ENCODE results near the gene SRRM4.
"Not testable (repeated sequence)": the region's sequence is repeated elsewhere in the genome, so short reads cannot be mapped to it uniquely, and the experiment has no call there.

The SRRM4 gene

DNA sequence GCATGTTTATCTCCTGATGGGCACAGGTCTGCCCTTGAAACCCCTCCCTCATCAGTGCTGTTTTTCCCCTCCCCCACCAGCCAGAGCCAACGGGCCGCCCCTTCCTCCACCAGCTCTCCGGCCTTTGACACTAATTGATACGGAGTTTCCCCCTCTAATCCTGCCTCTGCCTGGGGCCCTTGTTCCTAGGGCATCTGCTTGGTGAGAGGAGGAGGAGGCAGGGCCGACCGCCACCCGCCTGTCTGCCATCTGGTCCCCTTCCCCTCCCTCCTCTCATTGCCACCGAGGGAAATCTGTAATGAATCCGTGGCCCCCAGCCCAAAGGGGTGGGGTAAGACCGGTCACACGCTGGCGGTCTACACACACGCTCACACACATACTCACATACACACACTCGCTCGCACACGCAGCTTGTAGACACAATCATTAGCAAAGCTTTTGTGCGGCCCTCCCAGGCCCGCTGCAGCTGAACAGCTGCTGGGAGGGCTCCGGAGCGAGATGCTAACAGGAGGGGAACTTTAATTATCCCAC is 27.4 kb downstream of the SRRM4 start:
- DNase-seq: no peak

DNA sequence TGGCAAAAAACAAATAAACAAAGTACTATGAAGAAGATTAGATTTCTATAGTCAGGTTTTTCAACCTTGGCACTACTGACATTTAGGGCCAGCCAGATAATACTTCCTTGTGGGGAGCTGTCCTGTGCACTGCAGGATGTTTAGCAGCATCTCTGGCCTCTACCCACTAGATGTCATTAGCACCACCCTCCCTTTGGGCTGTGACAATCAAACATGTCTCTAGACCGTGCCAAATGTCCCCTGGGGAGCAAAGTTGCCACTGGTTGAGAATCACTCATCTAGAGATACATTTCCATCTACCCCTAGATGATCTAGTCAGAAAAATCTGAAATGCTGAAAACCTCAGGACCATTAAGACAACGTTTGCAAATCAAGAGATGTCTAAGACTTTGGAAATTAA is 29.9 kb downstream of the SRRM4 start:
- DNase-seq: no peak

DNA sequence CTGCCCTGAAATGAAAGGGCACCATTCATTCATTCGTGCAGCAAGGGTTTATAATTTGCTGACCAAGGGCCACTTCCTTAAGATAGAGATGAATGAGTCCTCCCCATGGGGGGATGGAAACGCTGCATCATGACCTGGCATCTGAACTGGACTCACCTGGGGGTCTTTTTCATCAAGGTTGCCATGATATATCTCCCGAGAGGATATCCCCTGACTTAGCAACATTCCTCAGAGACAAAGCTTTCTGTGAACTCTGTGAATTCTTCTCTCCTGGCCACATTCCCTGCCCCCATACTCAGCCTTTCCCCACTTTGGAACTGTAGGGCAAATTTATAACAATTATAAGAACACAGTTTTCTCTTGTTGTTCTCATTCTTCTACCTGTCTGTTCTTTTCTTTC is 30.8 kb downstream of the SRRM4 start:
- DNase-seq: no peak

DNA sequence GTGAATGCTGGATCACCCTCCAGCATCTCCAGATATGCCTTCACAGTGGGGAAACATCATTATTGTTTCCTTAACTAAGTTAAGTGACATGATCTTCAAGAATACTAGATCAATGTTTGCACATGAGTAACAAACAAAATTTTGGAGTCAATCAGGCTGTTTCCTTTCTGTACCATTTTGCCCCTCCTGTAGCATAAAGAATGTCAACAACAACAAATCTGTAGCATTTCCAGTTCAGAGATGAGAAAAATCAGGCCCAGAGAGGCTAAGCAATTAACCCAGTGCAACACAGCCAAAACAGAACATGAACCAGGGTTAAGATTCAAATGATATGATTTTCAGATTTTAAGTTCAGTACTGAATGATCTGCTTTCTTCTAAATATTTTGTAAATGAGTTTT is 31.7 kb downstream of the SRRM4 start:
- DNase-seq: no peak

DNA sequence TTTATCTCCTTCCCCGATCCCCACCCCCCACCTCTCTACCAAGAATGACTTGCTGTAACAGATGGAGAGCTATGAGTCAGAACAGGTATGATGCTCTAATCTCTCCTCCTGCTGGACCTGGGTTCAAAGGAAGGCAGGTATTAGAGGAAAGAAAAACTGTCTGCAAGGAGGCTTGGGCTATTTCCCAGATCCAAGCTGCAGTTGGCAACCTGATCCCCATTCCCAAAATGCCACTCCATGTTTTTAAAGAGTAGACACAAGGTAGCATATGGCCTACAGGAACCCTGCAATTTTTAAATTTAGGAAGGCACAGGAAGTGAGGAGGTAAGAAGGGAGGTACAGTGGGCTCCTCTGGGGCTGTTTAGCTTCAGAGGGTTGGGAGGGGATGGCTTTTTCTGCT is 33.0 kb downstream of the SRRM4 start:
- DNase-seq: no peak

DNA sequence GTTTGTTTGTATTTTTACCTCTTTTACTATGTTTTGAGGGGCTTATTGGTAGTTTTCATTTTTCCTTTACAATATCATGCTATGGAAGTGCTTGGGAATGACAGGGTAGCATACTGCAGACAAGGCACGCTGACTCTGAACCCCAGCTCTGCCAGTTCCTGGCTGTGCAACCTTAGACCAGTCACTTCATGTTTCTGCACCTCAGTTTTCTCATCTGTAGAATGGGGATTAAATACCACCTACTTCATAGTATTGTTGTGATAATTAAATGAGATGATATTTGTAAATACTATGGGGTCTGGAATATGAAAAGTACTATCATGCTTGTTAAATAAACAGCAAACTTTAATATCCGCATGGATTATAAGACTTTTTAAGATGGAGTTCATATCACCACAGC is 35.4 kb downstream of the SRRM4 start:
- DNase-seq: no peak

DNA sequence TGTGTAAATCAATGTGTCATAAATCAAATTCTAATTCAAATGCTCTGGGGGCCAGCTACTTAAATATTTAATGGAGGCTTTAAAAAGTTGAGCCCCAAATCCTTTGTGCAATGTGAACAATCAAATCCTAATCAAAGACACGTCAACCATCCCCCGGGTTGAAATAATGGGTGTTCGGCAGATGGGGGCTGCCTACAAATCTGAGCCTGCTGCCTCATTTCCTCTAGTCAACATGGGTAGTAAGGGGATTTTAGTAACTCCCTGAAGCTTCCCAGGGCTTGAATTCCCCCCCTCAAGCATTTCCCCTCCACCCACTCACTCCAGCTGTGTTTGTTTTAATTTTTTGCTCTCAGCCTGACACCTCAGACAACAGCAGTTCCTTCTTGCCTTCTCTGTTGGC is 37.8 kb downstream of the SRRM4 start:
- no peak for DNase-seq

DNA sequence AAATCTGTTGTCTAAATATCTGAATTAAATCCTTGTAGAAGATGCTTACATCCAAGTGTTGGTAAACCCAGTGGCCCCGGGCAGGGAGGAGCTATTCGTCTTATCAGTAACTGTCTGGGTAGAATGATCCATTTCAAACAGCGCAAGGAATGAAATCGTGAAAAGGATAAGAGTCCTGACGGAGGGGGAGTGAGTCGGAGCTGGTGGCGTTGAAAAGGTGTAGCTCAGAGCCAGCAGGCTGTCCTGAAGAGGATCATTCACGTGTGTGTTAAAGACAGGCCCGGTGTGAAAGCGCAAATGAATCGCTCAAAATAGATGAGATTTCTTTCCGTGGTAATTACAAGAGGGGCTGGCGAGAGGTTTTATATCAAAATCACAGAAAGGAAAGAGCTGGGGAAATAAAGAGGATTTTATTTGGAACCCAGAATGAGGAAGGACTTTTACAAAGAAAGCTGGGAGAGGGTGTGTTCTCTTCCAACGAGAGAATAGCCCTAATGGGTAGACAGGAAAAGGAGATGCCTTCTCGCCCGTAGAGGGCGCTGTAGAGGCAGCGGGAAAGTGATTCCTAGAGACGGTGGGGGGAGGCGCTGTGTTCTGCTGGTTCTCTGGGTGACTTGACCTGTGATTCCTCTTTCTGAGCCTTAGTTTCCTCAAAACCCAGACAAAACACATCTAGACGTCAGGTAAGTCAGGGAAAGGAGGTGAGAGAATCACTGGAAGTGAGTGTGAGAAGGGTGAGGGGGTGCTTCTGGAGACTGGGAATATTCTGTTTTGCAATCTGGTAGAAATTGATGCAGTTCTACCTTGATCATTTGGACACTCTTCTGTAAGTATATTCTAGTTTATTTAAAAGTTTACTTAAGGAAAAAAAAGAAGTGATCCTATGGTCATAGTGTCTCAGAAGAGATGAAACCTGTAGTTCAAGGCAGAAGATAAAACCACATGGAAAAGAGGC is 39.3 kb downstream of the SRRM4 start:
- no peak for DNase-seq

DNA sequence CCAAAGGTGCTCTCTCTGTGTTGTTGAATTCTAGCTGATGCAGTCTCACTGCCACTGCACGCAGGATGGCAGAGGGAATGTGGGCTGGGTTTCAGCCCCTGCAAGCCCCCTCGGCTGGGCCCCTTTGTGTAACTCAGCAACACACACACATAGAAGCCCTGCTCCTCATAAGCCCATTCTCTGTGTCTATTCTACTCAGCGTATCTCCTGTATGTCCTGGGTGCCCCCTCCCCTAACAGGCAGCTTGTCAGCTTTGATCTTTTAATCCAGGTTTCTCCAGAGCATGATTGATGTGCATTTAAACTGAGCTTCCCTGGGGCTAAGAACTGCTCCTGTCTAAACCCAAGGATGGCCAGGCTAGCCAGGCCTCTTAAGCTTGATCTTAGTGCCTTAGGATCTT is 43.0 kb downstream of the SRRM4 start:
- DNase-seq: no peak

DNA sequence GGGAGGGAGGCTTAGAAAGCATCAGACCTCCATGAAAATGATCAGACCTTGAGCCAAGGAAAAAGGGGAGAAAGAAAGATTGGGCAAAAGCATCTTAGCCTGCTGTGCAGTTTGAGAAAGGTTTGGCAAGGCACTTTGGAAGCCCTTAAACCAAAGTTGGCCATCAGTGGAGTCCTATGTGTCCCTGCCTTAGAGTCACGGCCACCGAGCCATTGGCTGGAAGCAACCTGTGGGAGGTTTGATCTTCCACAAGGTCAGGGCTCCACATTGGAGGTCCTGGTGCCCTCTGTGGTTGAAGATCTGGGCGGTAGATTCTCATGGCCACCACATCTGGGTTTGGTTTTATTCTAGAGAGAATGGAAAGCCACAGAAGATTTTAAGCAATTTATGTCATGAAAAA is 44.4 kb downstream of the SRRM4 start:
- DNase-seq: no peak

DNA sequence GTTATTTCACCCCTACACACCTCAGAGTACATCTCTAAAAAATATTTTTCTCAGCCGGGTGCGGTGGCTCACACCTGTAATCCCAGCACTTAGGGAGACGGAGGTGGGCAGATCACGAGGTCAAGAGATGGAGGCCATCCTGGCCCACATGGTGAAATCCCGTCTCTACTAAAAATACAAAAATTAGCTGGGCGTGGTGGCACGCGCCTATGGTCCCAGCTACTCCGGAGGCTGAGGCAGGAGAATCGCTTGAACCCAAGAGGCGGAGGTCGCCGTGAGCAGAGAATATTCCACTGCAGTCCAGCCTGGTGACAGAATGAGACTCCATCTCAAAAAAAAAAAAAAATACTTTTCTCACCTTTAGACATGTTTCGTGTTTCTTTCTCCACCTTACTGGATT is 52.0 kb downstream of the SRRM4 start:
- DNase-seq: not testable (repeated sequence)

DNA sequence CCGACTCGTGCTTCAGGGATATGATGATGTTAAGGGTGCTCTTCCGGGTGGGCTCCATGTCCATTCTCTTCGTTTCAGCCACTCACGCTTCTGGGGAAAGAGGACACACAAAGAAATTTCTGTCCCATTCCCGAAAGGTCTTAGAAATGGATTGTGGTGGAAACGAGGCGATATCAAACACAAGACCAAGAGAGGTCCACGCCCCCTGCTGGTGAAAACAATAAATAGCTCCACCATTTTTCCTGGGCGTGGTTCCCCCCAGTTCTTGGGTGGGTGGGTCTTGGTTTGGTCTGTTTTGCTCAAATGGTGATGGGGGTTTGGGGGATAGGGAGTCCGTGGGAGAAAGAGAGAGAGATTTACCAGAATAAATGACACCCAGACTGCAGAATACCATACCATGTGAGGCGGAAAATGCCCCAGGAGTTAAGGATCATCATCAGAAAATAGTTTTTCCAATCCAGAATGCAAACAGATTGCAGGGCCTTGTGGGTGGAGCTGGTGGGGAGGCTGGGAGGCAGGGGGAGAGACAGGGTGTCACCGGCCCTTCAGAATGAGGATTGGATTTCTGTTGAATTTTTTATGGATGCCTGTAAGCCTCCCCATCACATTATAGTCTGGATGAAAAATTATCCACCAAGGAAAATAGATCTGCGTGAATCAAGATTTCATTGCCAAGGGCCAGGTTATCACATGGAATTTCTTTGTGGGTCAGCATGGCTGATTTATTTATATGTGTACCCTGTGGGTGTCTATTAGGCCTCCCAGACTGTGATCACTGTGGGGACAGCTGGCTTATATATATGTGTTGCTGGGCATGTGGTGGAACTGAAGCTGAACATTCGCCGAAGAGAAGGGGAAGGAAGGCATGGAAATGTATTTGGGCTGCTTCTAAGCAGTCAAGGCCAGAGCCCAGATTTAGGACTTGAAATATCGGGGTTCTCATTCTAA is 55.8 kb downstream of the SRRM4 start:
- DNase-seq: peak; percentile 17

DNA sequence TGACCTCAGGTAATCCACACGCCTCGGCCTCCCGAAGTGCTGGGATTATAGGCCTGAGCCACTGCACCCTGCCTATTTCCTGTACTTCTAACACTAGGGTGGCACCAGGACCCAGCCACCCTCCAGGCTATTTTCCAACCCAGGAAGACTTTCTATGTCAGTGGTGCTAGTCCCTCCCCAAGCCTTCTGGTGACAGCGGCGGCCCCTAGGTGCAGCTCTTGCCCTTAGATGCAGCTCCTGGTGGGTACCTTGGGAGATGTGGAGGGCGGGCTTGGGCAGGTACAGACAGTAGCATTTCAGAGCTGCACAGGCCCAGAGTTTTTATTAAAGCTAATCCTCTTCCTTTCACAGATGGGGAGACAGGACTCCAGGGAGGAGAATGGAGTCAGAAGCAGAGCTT is 62.8 kb downstream of the SRRM4 start:
- DNase-seq: no peak

DNA sequence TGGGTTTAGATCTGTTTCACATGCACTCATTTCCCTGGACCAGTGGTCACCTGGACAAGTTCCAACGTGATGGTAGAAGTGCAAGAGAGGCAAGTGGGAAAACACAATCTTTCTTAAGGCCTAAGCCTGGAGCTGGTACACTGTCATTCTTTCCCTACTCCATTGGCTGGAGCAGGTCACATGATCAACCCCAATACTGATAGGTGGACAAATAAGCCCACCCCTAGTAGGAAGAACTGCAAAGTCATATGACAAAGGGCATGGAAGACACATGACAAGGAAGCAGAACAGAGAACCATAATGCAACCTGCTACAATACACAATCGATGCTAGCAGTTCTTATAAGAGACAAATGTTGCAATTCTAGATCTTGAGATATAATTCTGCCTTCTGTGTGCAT is 66.3 kb downstream of the SRRM4 start:
- DNase-seq: no peak

DNA sequence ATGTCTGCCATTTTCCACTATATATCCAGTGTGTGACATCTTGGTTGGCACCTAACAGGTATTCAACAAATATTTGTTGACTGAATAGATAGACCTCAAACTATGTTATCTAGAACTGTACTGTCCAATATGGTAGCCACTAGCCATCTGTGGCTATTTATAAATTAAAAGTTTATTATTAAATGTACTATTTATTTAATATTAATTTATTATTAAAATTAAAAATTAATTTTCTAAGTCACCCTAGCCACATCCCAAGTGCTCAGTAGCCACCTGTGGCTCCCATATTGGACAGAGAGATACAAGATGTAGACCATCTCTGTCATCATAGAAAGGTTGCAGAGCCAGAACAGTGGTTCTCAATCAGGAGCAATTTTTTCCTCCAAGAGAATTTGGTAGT is 69.3 kb downstream of the SRRM4 start:
- no peak for DNase-seq

DNA sequence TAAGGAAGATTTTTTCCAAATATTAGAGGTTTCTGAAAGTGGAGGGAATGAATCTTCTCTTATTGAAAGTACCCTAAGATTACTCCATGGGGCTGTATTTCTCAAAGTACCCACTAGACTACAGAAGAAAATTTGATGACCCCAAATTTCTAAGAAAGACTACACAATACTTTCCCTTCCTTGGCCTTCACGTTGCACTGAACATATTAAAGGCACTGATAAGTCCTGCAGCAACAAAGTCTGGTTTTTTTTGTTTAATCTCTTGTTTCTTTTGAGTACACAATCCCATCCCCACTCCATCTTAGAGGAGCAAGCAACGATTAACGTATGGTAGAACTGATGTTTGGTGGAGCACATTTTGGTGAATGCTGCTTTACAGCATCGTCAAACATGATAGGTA is 70.1 kb downstream of the SRRM4 start:
- DNase-seq: no peak

DNA sequence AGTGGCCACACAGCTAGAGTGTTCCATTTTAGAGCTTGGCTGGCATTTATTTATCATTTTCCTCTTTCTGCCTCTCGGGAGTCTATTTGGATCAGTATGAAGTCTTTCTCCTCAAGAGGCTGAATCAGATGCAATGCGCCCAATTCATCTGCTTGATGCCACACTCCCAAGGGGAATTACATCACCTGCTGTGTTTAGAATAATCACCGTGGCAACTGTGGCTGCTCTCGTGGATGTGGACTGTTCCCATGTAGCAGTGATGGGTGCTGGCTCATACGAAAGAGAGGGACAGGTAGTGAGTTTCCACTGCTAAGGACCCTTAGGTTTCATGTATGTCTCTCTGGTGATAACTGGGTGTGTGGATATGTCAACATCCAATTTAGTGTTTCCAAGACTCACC is 70.7 kb downstream of the SRRM4 start:
- DNase-seq: no peak

DNA sequence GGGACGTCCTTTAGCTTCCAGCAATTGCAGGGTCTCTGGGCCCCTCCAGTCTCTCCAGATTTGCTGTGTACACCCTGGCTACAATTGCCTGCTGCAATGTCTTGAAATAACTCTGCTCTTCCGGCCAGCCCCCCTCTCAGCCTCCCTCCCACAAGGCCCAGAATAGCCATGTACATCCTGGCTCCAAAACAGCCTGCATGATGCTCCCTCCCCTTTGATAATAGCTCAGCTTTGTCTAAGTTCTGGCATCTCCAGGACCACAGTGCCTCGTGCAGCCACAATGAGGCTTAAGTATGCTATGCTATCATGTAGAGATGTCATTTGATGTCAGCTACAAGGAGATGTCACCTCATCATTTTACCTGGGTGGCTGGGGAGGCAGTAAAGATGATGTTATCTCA is 74.6 kb downstream of the SRRM4 start:
- no peak for DNase-seq

DNA sequence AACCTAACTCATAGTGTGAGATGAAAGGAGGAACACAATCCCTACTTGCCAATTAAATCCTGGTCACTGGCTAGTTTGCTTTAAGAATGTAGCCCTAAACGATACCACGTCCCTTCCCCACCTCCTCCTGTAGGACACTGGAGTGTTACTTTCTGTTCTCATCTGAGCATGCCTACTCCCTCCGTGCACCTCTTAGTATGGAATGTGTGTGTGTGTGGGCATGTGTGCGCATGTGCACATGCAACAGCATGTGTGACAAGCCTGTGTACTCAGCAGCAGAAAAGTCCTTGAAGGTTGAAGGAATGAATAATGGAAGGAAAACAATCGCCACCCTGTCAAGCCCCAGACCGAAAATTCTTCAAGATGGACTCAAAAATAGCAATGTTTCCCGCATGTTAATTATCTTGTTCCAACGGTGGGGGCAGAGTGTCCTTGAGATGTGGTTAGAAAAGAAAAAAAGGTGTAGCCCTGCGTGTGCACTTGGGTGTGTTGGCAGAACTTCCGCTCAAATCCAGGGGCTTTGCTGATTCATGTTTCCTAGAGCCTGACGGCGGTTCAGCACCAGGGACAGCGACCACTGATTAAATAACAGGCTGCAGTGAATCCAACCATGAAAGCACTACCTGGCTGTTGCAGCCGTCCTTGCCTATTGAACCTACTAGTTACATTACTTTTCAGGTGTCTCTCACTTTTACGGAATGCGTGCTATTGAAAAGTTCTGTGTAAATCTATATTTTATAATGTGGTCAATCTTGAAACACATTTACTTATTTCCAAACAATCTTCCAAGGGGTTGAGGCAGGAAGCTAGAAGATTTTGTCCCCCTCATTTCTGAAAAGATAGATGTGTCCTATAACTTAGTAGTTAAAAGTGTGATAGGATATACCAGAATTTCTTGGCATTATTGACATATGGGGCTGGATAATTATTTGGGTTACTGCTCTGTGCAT is 79.8 kb downstream of the SRRM4 start:
- peak; percentile 37 for DNase-seq

DNA sequence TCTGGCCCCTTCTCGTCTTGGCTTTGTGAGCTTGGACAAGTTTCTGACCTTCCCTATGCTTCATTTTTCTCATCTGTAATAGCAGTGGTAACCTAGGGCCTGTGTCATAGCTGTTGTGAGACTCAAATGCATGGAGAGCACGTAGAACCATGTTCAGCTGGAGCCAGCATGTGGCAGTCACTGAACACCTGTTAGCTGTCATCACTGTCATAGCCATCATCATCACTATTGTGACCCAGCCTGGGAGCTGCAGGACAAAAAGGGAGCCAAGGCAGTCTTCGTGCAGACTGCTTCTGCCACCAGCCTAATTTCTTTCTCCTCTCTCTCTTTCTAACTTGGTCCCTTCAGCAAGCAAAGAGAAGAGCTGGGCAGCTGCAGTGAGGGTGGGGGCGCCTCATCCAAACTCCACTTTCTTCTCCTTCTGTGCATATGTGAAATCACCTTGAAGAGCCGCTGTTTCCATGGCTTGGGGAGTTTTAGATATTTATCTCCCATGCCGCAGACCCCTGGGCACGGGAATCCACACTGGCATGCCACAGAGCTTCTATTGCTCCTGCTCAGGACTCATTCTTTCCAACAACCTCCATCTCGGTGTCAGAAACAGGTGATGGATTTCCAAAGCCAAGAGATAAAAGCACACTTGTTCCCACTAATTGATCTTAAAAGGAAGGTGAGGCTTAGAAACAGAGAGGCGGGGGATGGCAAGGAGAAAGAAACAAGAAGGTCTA is 87.0 kb downstream of the SRRM4 start:
- no peak for DNase-seq

DNA sequence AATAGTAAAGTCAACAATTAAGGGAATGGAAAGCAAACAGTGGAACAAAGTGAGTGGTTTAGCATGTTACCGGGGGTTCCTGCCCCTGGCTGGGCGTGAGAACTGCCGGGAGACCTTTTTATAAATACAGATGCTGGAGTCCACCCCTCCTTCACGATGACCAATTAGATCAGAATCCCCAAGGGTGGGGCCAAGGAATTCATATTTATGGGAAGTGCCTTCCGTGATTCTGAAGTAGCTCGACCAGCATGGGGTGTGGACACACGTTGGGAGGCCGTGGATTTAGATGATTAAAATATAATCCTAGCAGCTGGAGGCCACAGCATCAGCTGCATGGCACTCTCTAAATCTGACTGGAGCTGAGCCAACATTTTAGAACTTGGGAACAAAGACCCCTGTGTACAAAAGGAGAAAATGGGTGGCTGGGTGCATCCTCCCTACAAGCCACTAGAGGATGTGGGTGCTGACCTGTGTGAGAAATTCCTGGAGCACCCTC is 87.9 kb downstream of the SRRM4 start:
- DNase-seq: no peak

Measured in fibroblast of skin of back (primary cell).